A549 (cell line): ENCODE measurements around the gene PRKX. TPM values are rescaled to one million over a fixed set of nuclear protein-coding genes. Genes with fewer than 3 reads are reported as not detected.

Experiments
- ATAC-seq, 2 experiments: fragments of 200-7000 bp in 1 of 2; fragments of >200 bp in 1 of 2; cut with Nextera tagmentation in 1 of 2; cut with Tn5 transposase in 1 of 2; 3 replicates each; pipeline versions ENCODE4 v1.8.0 to v1.9.1; 2018 to 2020; ENCODE audit warnings: mild to moderate bottlenecking in 1 of 2, moderate library complexity in 1 of 2
- CTCF ChIA-PET: fragments of 300-600 bp; sonication (Branson Sonifier 250); formaldehyde crosslinking; extraction: SDS; loops from one replicate; lab custom pipeline; 2021; ENCODE audit warnings: antibody characterized with exemption, inconsistent platforms; lab: Yijun Ruan, JAX
- POLR2A ChIA-PET: fragments of 350-600 bp; formaldehyde crosslinking; extraction: SDS; loops from one replicate; lab custom pipeline; 2021; ENCODE audit warnings: antibody characterized with exemption, inconsistent platforms; lab: Yijun Ruan, JAX
- DNase-seq, 2 experiments: peaks; one replicate each; pipeline versions ENCODE4 v3.0.0 to v3.0.0-alpha.2; 2011 to 2016; ENCODE audit warnings: low read depth in 1 of 2, low spot score in 1 of 2
- FAIRE-seq: peaks from 2 replicates; lab custom pipeline; 2011; peaks lifted over from hg19 to GRCh38; lab: Jason Lieb, UNC
- H3K27ac ChIP-seq, 2 experiments: fragments of >200 bp; sonication (Bioruptor Twin); formaldehyde crosslinking; 3 replicates each; pipeline ENCODE4 v1.5.1; 2016 to 2017
- H3K4me1 ChIP-seq: fragments of >200 bp; sonication (Bioruptor Twin); formaldehyde crosslinking; 3 replicates; pipeline ENCODE4 v1.6.1; 2016
- H3K4me2 ChIP-seq: fragments of >200 bp; sonication (Bioruptor Twin); formaldehyde crosslinking; 3 replicates; pipeline ENCODE4 v1.6.1; 2016
- H3K4me3 ChIP-seq: fragments of >200 bp; sonication (Bioruptor Twin); formaldehyde crosslinking; 3 replicates; pipeline ENCODE4 v1.5.1; 2016
- H3K9me3 ChIP-seq: fragments of >200 bp; sonication (Bioruptor Twin); formaldehyde crosslinking; 3 replicates; pipeline ENCODE4 v1.6.1; 2016
- ATOH8 ChIP-seq: fragments of 250-450 bp; sonication (Bioruptor Pico); IDR thresholded peaks from 2 replicates; pipeline ENCODE4 v1.5.0; 2020; ENCODE audit warnings: low read depth, mild to moderate bottlenecking, moderate library complexity
- BCL3 ChIP-seq: fragments of >200 bp; sonication (Bioruptor Twin); formaldehyde crosslinking; IDR thresholded peaks from 3 replicates; pipeline ENCODE4 v1.6.1; 2016
- CHD2 ChIP-seq: fragments of 150-350 bp; IDR thresholded peaks from 2 replicates; pipeline ENCODE4 v1.6.1; 2014; ENCODE audit warnings: low read length; ENCODE audit not compliant: partially characterized antibody
- CHD4 ChIP-seq: fragments of 200-600 bp; sonication (generic); IDR thresholded peaks from 2 replicates; pipeline ENCODE4 v1.6.1; 2016; ENCODE audit warnings: antibody characterized with exemption, mild to moderate bottlenecking, borderline replicate concordance
- CTCF ChIP-seq: fragments of >200 bp; sonication (Bioruptor Twin); formaldehyde crosslinking; IDR thresholded peaks from 3 replicates; pipeline ENCODE4 v1.5.1; 2016
- EHMT2 ChIP-seq: fragments of 200-600 bp; sonication (generic); IDR thresholded peaks from 2 replicates; pipeline ENCODE4 v1.6.1; 2016; ENCODE audit warnings: antibody characterized with exemption, low read depth, mild to moderate bottlenecking, moderate library complexity
- GATA3 ChIP-seq: IDR thresholded peaks from 2 replicates; pipeline ENCODE4 v1.6.1; 2012; ENCODE audit warnings: borderline replicate concordance
- HEYL ChIP-seq: fragments of 250-450 bp; sonication (Bioruptor Pico); IDR thresholded peaks from 2 replicates; pipeline ENCODE4 v1.8.0; 2021; ENCODE audit warnings: mild to moderate bottlenecking, moderate library complexity
- HOXA7 ChIP-seq: fragments of 250-450 bp; sonication (Bioruptor Pico); IDR thresholded peaks from 2 replicates; pipeline ENCODE4 v1.5.0; 2020; ENCODE audit warnings: mild to moderate bottlenecking, moderate library complexity
- HOXB13 ChIP-seq: fragments of 250-450 bp; sonication (Bioruptor Pico); IDR thresholded peaks from 2 replicates; pipeline ENCODE4 v1.5.0; 2020; ENCODE audit warnings: low read depth, mild to moderate bottlenecking, moderate library complexity
- KDM1A ChIP-seq: fragments of 200-600 bp; sonication (generic); IDR thresholded peaks from 2 replicates; pipeline ENCODE4 v1.6.1; 2016; ENCODE audit warnings: low read depth, mild to moderate bottlenecking
- KDM5A ChIP-seq: fragments of 200-600 bp; sonication (generic); IDR thresholded peaks from 2 replicates; pipeline ENCODE4 v1.6.1; 2016; ENCODE audit warnings: antibody characterized with exemption, mild to moderate bottlenecking
- MAZ ChIP-seq: fragments of 150-350 bp; IDR thresholded peaks from 2 replicates; pipeline ENCODE4 v1.6.1; 2014; ENCODE audit warnings: antibody characterized with exemption, low read depth, low read length, borderline replicate concordance
- MYC ChIP-seq: IDR thresholded peaks from 2 replicates; pipeline ENCODE4 v1.6.1; 2012; ENCODE audit warnings: mild to moderate bottlenecking, inconsistent platforms, low read length, improper control_type of control experiment, borderline replicate concordance
- NFE2L2 ChIP-seq: fragments of 150-350 bp; conservative IDR thresholded peaks from 2 replicates; pipeline ENCODE4 v1.6.1; 2014; ENCODE audit warnings: low read length
- NR3C1 ChIP-seq: fragments of >200 bp; sonication (Bioruptor Twin); formaldehyde crosslinking; IDR thresholded peaks from 3 replicates; pipeline ENCODE4 v1.6.1; 2017
- PBX3 ChIP-seq: IDR thresholded peaks from 2 replicates; pipeline ENCODE4 v1.6.1; 2012
- PHF8 ChIP-seq: fragments of 200-600 bp; sonication (generic); IDR thresholded peaks from 2 replicates; pipeline ENCODE4 v1.6.1; 2016; ENCODE audit warnings: low read depth, mild to moderate bottlenecking, antibody characterized with exemption, moderate library complexity, borderline replicate concordance
- RAD21 ChIP-seq, 2 experiments: fragments of >200 bp in 1 of 2; sonication (Bioruptor Twin) in 1 of 2; formaldehyde crosslinking in 1 of 2; IDR thresholded peaks in 1 of 2; conservative IDR thresholded peaks in 1 of 2; 2 replicates in 1 of 2; 3 replicates in 1 of 2; pipeline ENCODE4 v1.6.1; 2012 to 2018; ENCODE audit warnings: inconsistent platforms in 1 of 2
- RARB ChIP-seq: fragments of 250-450 bp; sonication (Bioruptor Pico); IDR thresholded peaks from 2 replicates; pipeline ENCODE4 v1.8.0; 2021; ENCODE audit warnings: mild to moderate bottlenecking, moderate library complexity
- RFX5 ChIP-seq: fragments of 450-650 bp; IDR thresholded peaks from 2 replicates; pipeline ENCODE4 v1.7.1; 2014; ENCODE audit warnings: antibody characterized with exemption, mild to moderate bottlenecking, moderate library complexity
- RNF2 ChIP-seq: fragments of 200-600 bp; sonication (generic); IDR thresholded peaks from 2 replicates; pipeline ENCODE4 v1.6.1; 2016; ENCODE audit warnings: low read depth, mild to moderate bottlenecking, antibody characterized with exemption, moderate library complexity, borderline replicate concordance
- SREBF2 ChIP-seq: fragments of 450-650 bp; IDR thresholded peaks from 2 replicates; pipeline ENCODE4 v1.6.1; 2014; ENCODE audit warnings: mild to moderate bottlenecking, moderate library complexity
- USF2 ChIP-seq: fragments of 450-650 bp; IDR thresholded peaks from 2 replicates; pipeline ENCODE4 v1.6.1; 2014; ENCODE audit warnings: antibody characterized with exemption
- ZFP36 ChIP-seq: fragments of 450-650 bp; IDR thresholded peaks from 2 replicates; pipeline ENCODE4 v1.6.1; 2014; ENCODE audit warnings: borderline replicate concordance; ENCODE audit not compliant: partially characterized antibody
- ZNF302 ChIP-seq: fragments of 250-450 bp; sonication (Bioruptor Pico); IDR thresholded peaks from 2 replicates; pipeline ENCODE4 v1.9.0; 2021; ENCODE audit warnings: inconsistent platforms, mild to moderate bottlenecking, moderate library complexity
- WGBS: methylation state at CpG from one replicate; pipeline ENCODE4 v1.1.6; 2017; ENCODE audit errors: missing lambda C conversion rate; 5-methylcytosine and 5-hydroxymethylcytosine counted together
- polyA plus RNA-seq, 4 experiments: library from polyadenylated mRNA; depleted of rRNA in 3 of 4; stranded (reverse); fragments of >200 nt; fragmentation: RNase III in 1 of 4; extraction: RNeasy Plus Mini Kit Qiagen cat#74134 plus additional on column Dnase treatment in 1 of 4; gene quantifications; 2 replicates in 3 of 4; 3 replicates in 1 of 4; pipeline ENCODE4 v1.2.3, GENCODE V29; 2011 to 2017

The PRKX gene
- polyA plus RNA-seq, 2 of the 4 experiments (the other 2 are of a cell fraction): 18.2 to 36.0 TPM

- TF ChIP-seq KDM1A (no peak), EHMT2 (no peak), ZFP36 (no peak), HOXB13 (CRISPR knock-in tag) (no peak), MYC (no peak), NFE2L2 (no peak), GATA3 (no peak), MAZ (no peak)
- TF ChIP-seq, all 56 proteins: peak for 0
- Histone ChIP-seq H3K4me1 (peaks cover 11% of the 10 kb centered on the region; the same call in 2 of the 3 replicates), H3K4me3 (no peak overlapping the region), H3K4me2 (peak overlapping the region; percentile 17; the same call in 1 of the 3 replicates), H3K9me3 (no peaks in the 10 kb centered on the region), H3K27ac (0 out of 6 replicates have a peak overlapping the region, but pooled peaks of 1 of the 2 experiments have one; percentile 1)
- WGBS: 95% methylated on average over 6 of the region's 6 CpGs
- 0 out of 6 replicates have a peak, but pooled peaks of 1 of the 2 experiments have one; percentile 19 for ATAC-seq
- no peak for DNase-seq
- ChIA-PET CTCF (interaction anchor here (1.5 kb wide), 1 partner anchor 131 kb away, joined by 3 read pairs; no protein-coding TSS in a partner anchor), POLR2A (no interaction called here)
- no peak for FAIRE-seq
These were observed 35.1 kb downstream of the PRKX start for GRCh38 chrX:3678328-3678727.

GRCh38 chrX:3674881-3675280 is 38.6 kb downstream of the PRKX start:
- ATAC-seq (no peak), FAIRE-seq (no peak), DNase-seq (no peak)
- Histone ChIP-seq H3K27ac (no peak overlapping the region), H3K9me3 (no peaks in the 10 kb centered on the region), H3K4me2 (no peak overlapping the region), H3K4me1 (peaks cover 11% of the 10 kb centered on the region; the same call in 2 of the 3 replicates), H3K4me3 (no peak overlapping the region)
- WGBS: 86% methylated on average over 8 of the region's 8 CpGs
- ChIA-PET POLR2A (no interaction called here), CTCF (no interaction called here)
- TF ChIP-seq BCL3: no peak
- TF ChIP-seq ZFP36: no peak
- no peak for TF ChIP-seq RFX5
- no peak for TF ChIP-seq SREBF2
- TF ChIP-seq ATOH8 (CRISPR knock-in tag): no peak
- TF ChIP-seq RNF2: no peak
- TF ChIP-seq CTCF: no peak
- no peak for TF ChIP-seq CHD2
- TF ChIP-seq RAD21 (conservative IDR thresholded peaks at IDR 0.05 in 1 of 2, IDR thresholded peaks at IDR 0.05 in 1 of 2): no peak
- TF ChIP-seq RARB (CRISPR knock-in tag): no peak

- ChIA-PET POLR2A (no interaction called here), CTCF (interaction anchor here (1.1 kb wide), 1 partner anchor 18 kb away, joined by 4 read pairs; no protein-coding TSS in a partner anchor)
- ATAC-seq (no peak), DNase-seq (no peak), FAIRE-seq (no peak)
- Histone ChIP-seq H3K4me3 (no peak overlapping the region), H3K27ac (no peak overlapping the region), H3K4me1 (no peaks in the 10 kb centered on the region), H3K4me2 (no peak overlapping the region), H3K9me3 (no peaks in the 10 kb centered on the region)
- 87% methylated on average over 13 of the region's 13 CpGs for WGBS
- TF ChIP-seq PBX3 (no peak), PHF8 (no peak), USF2 (no peak), NR3C1 (no peak), CHD2 (no peak), KDM5A (no peak), GATA3 (no peak), HEYL (CRISPR knock-in tag) (no peak), CHD4 (no peak), EHMT2 (no peak), ZNF302 (no peak), HOXA7 (CRISPR knock-in tag) (no peak), ZFP36 (no peak)
These were observed 43.5 kb downstream of the PRKX start for GRCh38 chrX:3669841-3670475.
